ENCODE results near the gene CHTOP. TPM values are rescaled to one million over a fixed set of nuclear protein-coding genes. Genes with fewer than 3 reads are reported as not detected.
"Not testable (repeated sequence)": the region's sequence is repeated elsewhere in the genome, so short reads cannot be mapped to it uniquely, and the experiment has no call there.

Gene CHTOP
- total RNA-seq (2014; rRNA removed; shearing (Covaris generic)): 26.9 and 37.8 TPM in 2 replicates
- 42.2 and 44.2 TPM in 2 replicates for polyA plus RNA-seq (2016; fragmentation: Nextera tagmentation; extraction: Ambion mirVana)

GRCh38 chr1:153633754-153634665, at the start of gene CHTOP:
CHTOP (plus strand) TSS chr1:153634066; CDS start chr1:153636589, 2,523 bp downstream.
- Histone ChIP-seq H3K9me3 (ENCODE audit: low read depth) (no peaks in the 10 kb centered on the region), H2AFZ (peak within 1 kb of the TSS; percentile 73)
- no peak for TF ChIP-seq EZH2 (IDR thresholded peaks at IDR 0.05; ENCODE audit: insufficient read depth, poor library complexity, severe bottlenecking)
- no peak for TF ChIP-seq EZH2phosphoT487 (IDR thresholded peaks at IDR 0.05; ENCODE audit: insufficient read depth, low read depth)

GRCh38 chr1:153585006-153585405, 48.9 kb upstream of the CHTOP start:
- in situ Hi-C loops (cut with MboI): no loop called here

More at GRCh38 chr1:153633754-153634665, at the start of gene CHTOP:
- WGBS, 2 experiments (ENCODE audit: low coverage in 1 of 2, low lambda C conversion rate in 2 of 2, missing lambda C conversion rate in 2 of 2): 3 to 4% methylated on average over 65 of the region's 65 CpGs
- peaks cover 31% of the 10 kb centered on the region for H3K36me3 ChIP-seq (ENCODE audit: low read depth)
- no peaks in the 10 kb centered on the region for H3K27me3 ChIP-seq (replicated peaks; ENCODE audit: insufficient read depth)
- H3K4me2 ChIP-seq (ENCODE audit: unreplicated experiment): peak within 1 kb of the TSS; percentile 92
- H3K9me2 ChIP-seq (ENCODE audit: insufficient read depth): no peaks in the 10 kb centered on the region
- H3K27ac ChIP-seq: peak within 1 kb of the TSS; percentile 100
- peaks cover 50% of the 10 kb centered on the region for H3K79me2 ChIP-seq (ENCODE audit: insufficient read depth)
- in situ Hi-C loops (cut with MboI): no loop called here
- H3F3A ChIP-seq (ENCODE audit: insufficient read depth): peaks cover 26% of the 10 kb centered on the region; the same call in 1 of the 2 replicates
- peak within 1 kb of the TSS; percentile 100 for H3K9ac ChIP-seq
- H3K4me3 ChIP-seq: peak within 1 kb of the TSS; percentile 100
- H3K4me1 ChIP-seq (ENCODE audit: insufficient read depth): 0 out of 2 replicates have a peak, but pooled peaks cover 12% of the 10 kb centered on the region
- peak; percentile 100 for DNase-seq
- no peaks in the 10 kb centered on the region for H4K20me1 ChIP-seq (ENCODE audit: insufficient read depth)

GRCh38 chr1:153586347-153586746, 47.5 kb upstream of the CHTOP start:
- 44 to 54% methylated on average over 1 of the region's 1 CpG for WGBS, 2 experiments (ENCODE audit: low coverage in 1 of 2, low lambda C conversion rate in 2 of 2, missing lambda C conversion rate in 2 of 2)
- no peak for TF ChIP-seq EZH2 (IDR thresholded peaks at IDR 0.05; ENCODE audit: insufficient read depth, poor library complexity, severe bottlenecking)

More at GRCh38 chr1:153585006-153585405, 48.9 kb upstream of the CHTOP start:
- Histone ChIP-seq H3K4me2 (ENCODE audit: unreplicated experiment) (no peak overlapping the region), H4K20me1 (ENCODE audit: insufficient read depth) (no peaks in the 10 kb centered on the region), H3K27me3 (replicated peaks; ENCODE audit: insufficient read depth) (no peaks in the 10 kb centered on the region), H3K9ac (no peak overlapping the region), H3F3A (ENCODE audit: insufficient read depth) (0 out of 2 replicates have a peak, but pooled peaks cover 7% of the 10 kb centered on the region), H3K27ac (no peak overlapping the region), H3K36me3 (ENCODE audit: low read depth) (no peaks in the 10 kb centered on the region), H3K4me1 (ENCODE audit: insufficient read depth) (peaks cover 6% of the 10 kb centered on the region), H3K9me3 (ENCODE audit: low read depth) (no peaks in the 10 kb centered on the region), H3K79me2 (ENCODE audit: insufficient read depth) (no peaks in the 10 kb centered on the region), H3K9me2 (ENCODE audit: insufficient read depth) (no peaks in the 10 kb centered on the region), H3K4me3 (no peak overlapping the region), H2AFZ (no peak overlapping the region)
- TF ChIP-seq EZH2 (IDR thresholded peaks at IDR 0.05; ENCODE audit: insufficient read depth, poor library complexity, severe bottlenecking) (no peak), EZH2phosphoT487 (IDR thresholded peaks at IDR 0.05; ENCODE audit: insufficient read depth, low read depth) (no peak)
- no peak for DNase-seq
- 94 to 97% methylated on average over 1 of the region's 1 CpG for WGBS, 2 experiments (ENCODE audit: low coverage in 1 of 2, low lambda C conversion rate in 2 of 2, missing lambda C conversion rate in 2 of 2)

GRCh38 chr1:153587314-153587713, 46.6 kb upstream of the CHTOP start:
- no peaks in the 10 kb centered on the region for H3K79me2 ChIP-seq (ENCODE audit: insufficient read depth)
- no peaks in the 10 kb centered on the region for H3K9me2 ChIP-seq (ENCODE audit: insufficient read depth)
- H3K9me3 ChIP-seq (ENCODE audit: low read depth): no peaks in the 10 kb centered on the region
- no peaks in the 10 kb centered on the region for H4K20me1 ChIP-seq (ENCODE audit: insufficient read depth)
- no peak overlapping the region for H3K4me2 ChIP-seq (ENCODE audit: unreplicated experiment)
- H3F3A ChIP-seq (ENCODE audit: insufficient read depth): 0 out of 2 replicates have a peak, but pooled peaks cover 7% of the 10 kb centered on the region
- DNase-seq: no peak
- no peaks in the 10 kb centered on the region for H3K27me3 ChIP-seq (replicated peaks; ENCODE audit: insufficient read depth)
- H3K27ac ChIP-seq: no peak overlapping the region
- H3K9ac ChIP-seq: no peak overlapping the region
- H3K36me3 ChIP-seq (ENCODE audit: low read depth): no peaks in the 10 kb centered on the region
- no peak overlapping the region for H2AFZ ChIP-seq
- WGBS, 2 experiments (ENCODE audit: low coverage in 1 of 2, low lambda C conversion rate in 2 of 2, missing lambda C conversion rate in 2 of 2): 89 to 90% methylated on average over 5 of the region's 5 CpGs
- no peak for TF ChIP-seq EZH2 (IDR thresholded peaks at IDR 0.05; ENCODE audit: insufficient read depth, poor library complexity, severe bottlenecking)
- no peak for TF ChIP-seq EZH2phosphoT487 (IDR thresholded peaks at IDR 0.05; ENCODE audit: insufficient read depth, low read depth)
- in situ Hi-C loops (cut with MboI): no loop called here
- H3K4me1 ChIP-seq (ENCODE audit: insufficient read depth): peaks cover 6% of the 10 kb centered on the region
- no peak overlapping the region for H3K4me3 ChIP-seq

More at GRCh38 chr1:153586347-153586746, 47.5 kb upstream of the CHTOP start:
- H3F3A ChIP-seq (ENCODE audit: insufficient read depth): 0 out of 2 replicates have a peak, but pooled peaks cover 7% of the 10 kb centered on the region
- no peaks in the 10 kb centered on the region for H3K9me3 ChIP-seq (ENCODE audit: low read depth)
- H3K4me1 ChIP-seq (ENCODE audit: insufficient read depth): peaks cover 6% of the 10 kb centered on the region
- H3K4me3 ChIP-seq: no peak overlapping the region
- H2AFZ ChIP-seq: no peak overlapping the region
- no peak overlapping the region for H3K27ac ChIP-seq
- DNase-seq: no peak
- H3K27me3 ChIP-seq (replicated peaks; ENCODE audit: insufficient read depth): no peaks in the 10 kb centered on the region
- no peak overlapping the region for H3K4me2 ChIP-seq (ENCODE audit: unreplicated experiment)
- no peak overlapping the region for H3K9ac ChIP-seq
- no peaks in the 10 kb centered on the region for H4K20me1 ChIP-seq (ENCODE audit: insufficient read depth)
- no peaks in the 10 kb centered on the region for H3K79me2 ChIP-seq (ENCODE audit: insufficient read depth)
- H3K9me2 ChIP-seq (ENCODE audit: insufficient read depth): no peaks in the 10 kb centered on the region
- in situ Hi-C loops (cut with MboI): no loop called here
- H3K36me3 ChIP-seq (ENCODE audit: low read depth): no peaks in the 10 kb centered on the region

GRCh38 chr1:153588033-153588432, 45.8 kb upstream of the CHTOP start:
- H3K9me2 ChIP-seq (ENCODE audit: insufficient read depth); H3K9ac ChIP-seq; H3K79me2 ChIP-seq (ENCODE audit: insufficient read depth); DNase-seq; in situ Hi-C loops (cut with MboI); H3K4me3 ChIP-seq; H3K4me1 ChIP-seq (ENCODE audit: insufficient read depth); H3K4me2 ChIP-seq (ENCODE audit: unreplicated experiment); H3K9me3 ChIP-seq (ENCODE audit: low read depth); H4K20me1 ChIP-seq (ENCODE audit: insufficient read depth); H3K27ac ChIP-seq; H3K27me3 ChIP-seq (replicated peaks; ENCODE audit: insufficient read depth); H3K36me3 ChIP-seq (ENCODE audit: low read depth); H3F3A ChIP-seq (ENCODE audit: insufficient read depth); H2AFZ ChIP-seq: not testable (repeated sequence)
- 95 to 96% methylated on average over 10 of the region's 10 CpGs for WGBS, 2 experiments (ENCODE audit: low coverage in 1 of 2, low lambda C conversion rate in 2 of 2, missing lambda C conversion rate in 2 of 2)

All from GM23248 (cell line).